ENCODE measurements around the gene CDC123.

The CDC123 gene

GRCh38 chr10:12177642-12178041 lies 18.3 kb upstream of the CDC123 start:
- TF ChIP-seq POLR2AphosphoS5 (IDR thresholded peaks at IDR 0.05; ENCODE audit: low read depth, low read length) = no peak
- no peak for TF ChIP-seq POLR2A (IDR thresholded peaks at IDR 0.05; ENCODE audit: low read depth, low read length)
- no peak for TF ChIP-seq TAF1 (IDR thresholded peaks at IDR 0.05; ENCODE audit: borderline replicate concordance, low read depth, low read length)
- FAIRE-seq (no peak), DNase-seq (ENCODE audit: insufficient read length) (no peak)

GRCh38 chr10:12179606-12180170 lies 16.3 kb upstream of the CDC123 start:
- no peak for TF ChIP-seq POLR2A (IDR thresholded peaks at IDR 0.05; ENCODE audit: low read depth, low read length)
- no peak for TF ChIP-seq POLR2AphosphoS5 (IDR thresholded peaks at IDR 0.05; ENCODE audit: low read depth, low read length)
- DNase-seq (ENCODE audit: insufficient read length) (no peak), FAIRE-seq (no peak)

GRCh38 chr10:12180221-12180974 lies 15.6 kb upstream of the CDC123 start:
- DNase-seq (ENCODE audit: insufficient read length) = no peak
- TF ChIP-seq POLR2A (IDR thresholded peaks at IDR 0.05; ENCODE audit: low read depth, low read length) (no peak), POLR2AphosphoS5 (IDR thresholded peaks at IDR 0.05; ENCODE audit: low read depth, low read length) (no peak), TAF1 (IDR thresholded peaks at IDR 0.05; ENCODE audit: borderline replicate concordance, low read depth, low read length) (no peak)

GRCh38 chr10:12181065-12181775 lies 14.8 kb upstream of the CDC123 start:
- FAIRE-seq = peak; percentile 65
- no peak for DNase-seq (ENCODE audit: insufficient read length)
- TF ChIP-seq POLR2AphosphoS5 (IDR thresholded peaks at IDR 0.05; ENCODE audit: low read depth, low read length) (no peak), TAF1 (IDR thresholded peaks at IDR 0.05; ENCODE audit: borderline replicate concordance, low read depth, low read length) (no peak)

More at GRCh38 chr10:12180221-12180974, 15.6 kb upstream of the CDC123 start:
- FAIRE-seq = no peak

GRCh38 chr10:12184165-12184564 lies 11.8 kb upstream of the CDC123 start:
- TF ChIP-seq TAF1 (IDR thresholded peaks at IDR 0.05; ENCODE audit: borderline replicate concordance, low read depth, low read length) (no peak), POLR2AphosphoS5 (IDR thresholded peaks at IDR 0.05; ENCODE audit: low read depth, low read length) (no peak)
- no peak for FAIRE-seq
- no peak for DNase-seq (ENCODE audit: insufficient read length)

- TF ChIP-seq TAF1 (IDR thresholded peaks at IDR 0.05; ENCODE audit: borderline replicate concordance, low read depth, low read length) = no peak
- no peak for TF ChIP-seq POLR2AphosphoS5 (IDR thresholded peaks at IDR 0.05; ENCODE audit: low read depth, low read length)
- TF ChIP-seq POLR2A (IDR thresholded peaks at IDR 0.05; ENCODE audit: low read depth, low read length) = no peak
- FAIRE-seq (no peak), DNase-seq (ENCODE audit: insufficient read length) (no peak)
These were observed 9.7 kb upstream of the CDC123 start for GRCh38 chr10:12186323-12186722.

- TF ChIP-seq POLR2A (IDR thresholded peaks at IDR 0.05; ENCODE audit: low read depth, low read length) (no peak), POLR2AphosphoS5 (IDR thresholded peaks at IDR 0.05; ENCODE audit: low read depth, low read length) (no peak), TAF1 (IDR thresholded peaks at IDR 0.05; ENCODE audit: borderline replicate concordance, low read depth, low read length) (no peak)
- no peak for DNase-seq (ENCODE audit: insufficient read length)
- FAIRE-seq = no peak
These were observed 8.6 kb upstream of the CDC123 start for GRCh38 chr10:12187321-12187905.

GRCh38 chr10:12188656-12189055 lies 7.3 kb upstream of the CDC123 start:
- DNase-seq (ENCODE audit: insufficient read length) = no peak
- TF ChIP-seq POLR2AphosphoS5 (IDR thresholded peaks at IDR 0.05; ENCODE audit: low read depth, low read length) (no peak), TAF1 (IDR thresholded peaks at IDR 0.05; ENCODE audit: borderline replicate concordance, low read depth, low read length) (no peak), POLR2A (IDR thresholded peaks at IDR 0.05; ENCODE audit: low read depth, low read length) (no peak)
- FAIRE-seq = no peak

- FAIRE-seq (no peak), DNase-seq (ENCODE audit: insufficient read length) (no peak)
- TF ChIP-seq TAF1 (IDR thresholded peaks at IDR 0.05; ENCODE audit: borderline replicate concordance, low read depth, low read length) (no peak), POLR2AphosphoS5 (IDR thresholded peaks at IDR 0.05; ENCODE audit: low read depth, low read length) (no peak), POLR2A (IDR thresholded peaks at IDR 0.05; ENCODE audit: low read depth, low read length) (no peak)
These were observed 6.6 kb upstream of the CDC123 start for GRCh38 chr10:12189426-12189825.

GRCh38 chr10:12191715-12192114 lies 4.3 kb upstream of the CDC123 start:
- FAIRE-seq (no peak), DNase-seq (ENCODE audit: insufficient read length) (no peak)
- TF ChIP-seq TAF1 (IDR thresholded peaks at IDR 0.05; ENCODE audit: borderline replicate concordance, low read depth, low read length) (no peak), POLR2A (IDR thresholded peaks at IDR 0.05; ENCODE audit: low read depth, low read length) (no peak), POLR2AphosphoS5 (IDR thresholded peaks at IDR 0.05; ENCODE audit: low read depth, low read length) (no peak)

GRCh38 chr10:12193193-12193592 lies 2.8 kb upstream of the CDC123 start:
- FAIRE-seq (no peak), DNase-seq (ENCODE audit: insufficient read length) (no peak)
- TF ChIP-seq POLR2A (IDR thresholded peaks at IDR 0.05; ENCODE audit: low read depth, low read length) = no peak
- no peak for TF ChIP-seq TAF1 (IDR thresholded peaks at IDR 0.05; ENCODE audit: borderline replicate concordance, low read depth, low read length)
- TF ChIP-seq POLR2AphosphoS5 (IDR thresholded peaks at IDR 0.05; ENCODE audit: low read depth, low read length) = no peak

Measured in GM12892 (cell line).